HG03045 (cell line): ENCODE measurements around the gene USP48.

Experiments used
- ATAC-seq: cut with Tn5 transposase; IDR thresholded peaks from one replicate; pipeline ENCODE4 v1.9.1; 2021; ENCODE audit warnings: mild to moderate bottlenecking, moderate library complexity; ENCODE audit not compliant: unreplicated experiment

USP48 gene

GRCh38 chr1:21752186-21752585 is 30.8 kb downstream of the USP48 start:
- no peak for ATAC-seq

- ATAC-seq = no peak
These were observed 31.7 kb downstream of the USP48 start for GRCh38 chr1:21751281-21751680.

GRCh38 chr1:21750841-21751240 is 32.1 kb downstream of the USP48 start:
- ATAC-seq = no peak

- no peak for ATAC-seq
These were observed 33.0 kb downstream of the USP48 start for GRCh38 chr1:21749859-21750468.

GRCh38 chr1:21749109-21749508 is 33.8 kb downstream of the USP48 start:
- no peak for ATAC-seq

- no peak for ATAC-seq
These were observed 39.5 kb downstream of the USP48 start for GRCh38 chr1:21743476-21743875.

GRCh38 chr1:21742578-21742977 is 40.4 kb downstream of the USP48 start:
- no peak for ATAC-seq

GRCh38 chr1:21741206-21741605 is 41.7 kb downstream of the USP48 start:
- no peak for ATAC-seq

GRCh38 chr1:21736876-21737275 is 46.1 kb downstream of the USP48 start:
- ATAC-seq = no peak

GRCh38 chr1:21736011-21736410 is 46.9 kb downstream of the USP48 start:
- no peak for ATAC-seq

- no peak for ATAC-seq
These were observed 48.4 kb downstream of the USP48 start for GRCh38 chr1:21734526-21734925.

- no peak for ATAC-seq
These were observed 50.3 kb downstream of the USP48 start for GRCh38 chr1:21732664-21733063.

GRCh38 chr1:21725748-21726392 is 57.1 kb downstream of the USP48 start:
- no peak for ATAC-seq

GRCh38 chr1:21724570-21724969 is 58.4 kb downstream of the USP48 start:
- no peak for ATAC-seq

GRCh38 chr1:21724098-21724497 is 58.9 kb downstream of the USP48 start:
- ATAC-seq = no peak

GRCh38 chr1:21721295-21721985 is 61.5 kb downstream of the USP48 start:
- ATAC-seq = no peak

- no peak for ATAC-seq
These were observed 66.8 kb downstream of the USP48 start for GRCh38 chr1:21716169-21716568.

GRCh38 chr1:21707891-21708290 is 75.1 kb downstream of the USP48 start:
- no peak for ATAC-seq

GRCh38 chr1:21707086-21707840 is 75.7 kb downstream of the USP48 start:
- ATAC-seq = no peak

GRCh38 chr1:21706151-21706835 is 76.7 kb downstream of the USP48 start:
- no peak for ATAC-seq
